Ascending aorta (tissue), 2 donors: ENCODE results near the gene SLC5A1. TPM values are rescaled to one million over a fixed set of nuclear protein-coding genes. Genes with fewer than 3 reads are reported as not detected.

Experiments used
- DNase-seq, 2 donors: peaks; one replicate each; pipeline ENCODE4 v3.0.0-alpha.2; 2019; ENCODE audit warnings: low spot score in 2 of 2
- H3K27ac ChIP-seq, 2 donors: fragments of 200-600 bp; sonication (generic); one replicate each; pipeline ENCODE4 v1.5.1; 2016 to 2017; ENCODE audit warnings: mild to moderate bottlenecking in 1 of 2
- H3K27me3 ChIP-seq: fragments of 200-600 bp; sonication (generic); one replicate; pipeline ENCODE4 v1.5.1; 2017
- H3K36me3 ChIP-seq, 2 donors: fragments of 200-600 bp; sonication (generic); one replicate each; pipeline ENCODE4 v1.5.1; 2016
- H3K4me1 ChIP-seq, 2 donors: fragments of 200-600 bp; sonication (generic); one replicate each; pipeline ENCODE4 v1.5.1; 2016 to 2017; ENCODE audit warnings: mild to moderate bottlenecking in 1 of 2
- H3K4me3 ChIP-seq, 2 donors: fragments of 200-600 bp; sonication (generic); one replicate each; pipeline ENCODE4 v1.5.1; 2016 to 2017; ENCODE audit warnings: mild to moderate bottlenecking in 1 of 2
- H3K9me3 ChIP-seq, 2 donors: fragments of 200-600 bp; sonication (generic); one replicate each; pipeline ENCODE4 v1.5.1; 2016
- CTCF ChIP-seq, 3 experiments: fragments of 200-600 bp in 2 of 3; fragments of 450-650 bp in 1 of 3; sonication (generic) in 2 of 3; IDR thresholded peaks; one replicate each; pipeline ENCODE4 v1.5.1; 2016 to 2019; ENCODE audit warnings: antibody characterized with exemption in 3 of 3, mild to moderate bottlenecking in 1 of 3, moderate library complexity in 1 of 3
- intact Hi-C: fragments of 100-400 bp; cut with DNase I; formaldehyde crosslinking; loops from one replicate; pipeline ENCODE4 v1.15.1; 2023
- total RNA-seq: library from RNA; depleted of rRNA; stranded (reverse); fragments of >200 nt; gene quantifications from one replicate; pipeline ENCODE4 v1.1.0, GENCODE V29; 2016

Gene SLC5A1
- not detected for total RNA-seq

DNA sequence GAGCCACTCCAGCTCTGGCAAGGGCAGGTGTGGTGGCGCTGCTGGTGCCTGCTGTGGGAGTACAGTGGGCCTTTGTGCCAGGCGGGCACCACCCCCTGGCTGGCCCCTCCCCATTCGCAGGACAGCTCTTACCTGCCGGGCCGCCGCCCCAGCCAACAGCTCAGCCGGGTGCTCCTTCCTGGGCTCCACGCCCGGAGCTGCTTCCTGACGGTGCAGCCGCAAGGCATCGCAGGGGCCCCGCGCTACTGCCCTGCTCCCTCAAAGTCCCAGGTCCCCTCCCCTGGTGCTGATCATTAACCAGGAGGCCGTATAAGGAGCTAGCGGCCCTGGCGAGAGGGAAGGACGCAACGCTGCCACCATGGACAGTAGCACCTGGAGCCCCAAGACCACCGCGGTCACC, at the start of gene SLC5A1:
TSS of gene SLC5A1 (plus strand) at position 338 of the 400 bp plus-strand sequence. CDS start at position 359, 21 bp downstream.
- no peaks in the 10 kb centered on the region for H3K36me3 ChIP-seq
- no peaks in the 10 kb centered on the region for H3K9me3 ChIP-seq
- H3K4me1 ChIP-seq: no peaks in the 10 kb centered on the region
- no peak within 1 kb of the TSS for H3K4me3 ChIP-seq
- intact Hi-C loops: no loop called here
- no peak within 1 kb of the TSS for H3K27ac ChIP-seq
- TF ChIP-seq CTCF (IDR thresholded peaks at IDR 0.05): no peak
- no peaks in the 10 kb centered on the region for H3K27me3 ChIP-seq
- DNase-seq: no peak

GRCh38 chr22:31995046-31995445, 48.0 kb upstream of the SLC5A1 start:
- no peak for TF ChIP-seq CTCF (IDR thresholded peaks at IDR 0.05)
- H3K27me3 ChIP-seq: no peaks in the 10 kb centered on the region
- H3K9me3 ChIP-seq: no peaks in the 10 kb centered on the region
- no peaks in the 10 kb centered on the region for H3K36me3 ChIP-seq
- DNase-seq: no peak
- intact Hi-C loops: no loop called here
- no peak overlapping the region for H3K27ac ChIP-seq
- H3K4me3 ChIP-seq: no peak overlapping the region
- no peaks in the 10 kb centered on the region for H3K4me1 ChIP-seq

- no peak for TF ChIP-seq CTCF (IDR thresholded peaks at IDR 0.05)
- intact Hi-C loops: no loop called here
- DNase-seq: no peak
- H3K4me3 ChIP-seq: no peak overlapping the region
- H3K9me3 ChIP-seq: no peaks in the 10 kb centered on the region
- no peaks in the 10 kb centered on the region for H3K36me3 ChIP-seq
- H3K4me1 ChIP-seq: no peaks in the 10 kb centered on the region
- no peak overlapping the region for H3K27ac ChIP-seq
- no peaks in the 10 kb centered on the region for H3K27me3 ChIP-seq
Observed at GRCh38 chr22:31995807-31996206, 47.3 kb upstream of the SLC5A1 start.

DNA sequence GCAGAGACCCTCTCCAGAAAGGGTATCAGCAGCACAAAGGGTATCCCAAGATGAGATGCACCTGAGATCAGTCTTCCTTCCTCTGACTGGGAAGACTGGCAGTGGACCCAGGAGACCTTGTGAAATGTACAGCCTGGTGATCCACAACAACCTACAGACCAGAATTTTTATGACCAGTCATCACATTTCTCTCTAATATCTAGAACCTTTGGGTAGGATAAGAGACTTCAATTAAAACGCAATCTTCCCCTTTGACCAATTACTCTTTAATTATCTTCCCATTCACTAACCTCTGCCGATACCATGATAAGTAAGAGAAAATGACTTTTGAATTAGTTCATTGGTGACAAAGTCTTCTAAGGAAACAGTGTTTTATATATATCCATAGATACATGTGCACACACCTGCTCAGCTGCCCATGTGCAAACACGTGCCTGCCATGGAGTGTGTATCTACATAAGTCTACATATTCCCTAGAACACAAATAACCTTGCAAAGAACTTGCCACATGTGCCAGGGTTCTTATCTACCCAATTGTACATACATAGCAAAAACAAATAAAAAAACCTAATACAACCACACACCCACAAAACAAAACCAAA, 44.2 kb upstream of the SLC5A1 start:
- no peak overlapping the region for H3K4me3 ChIP-seq
- no peaks in the 10 kb centered on the region for H3K27me3 ChIP-seq
- no peaks in the 10 kb centered on the region for H3K9me3 ChIP-seq
- no peak for TF ChIP-seq CTCF (IDR thresholded peaks at IDR 0.05)
- no peaks in the 10 kb centered on the region for H3K36me3 ChIP-seq
- H3K27ac ChIP-seq: no peak overlapping the region
- intact Hi-C loops: no loop called here
- DNase-seq: no peak
- H3K4me1 ChIP-seq: no peaks in the 10 kb centered on the region

DNA sequence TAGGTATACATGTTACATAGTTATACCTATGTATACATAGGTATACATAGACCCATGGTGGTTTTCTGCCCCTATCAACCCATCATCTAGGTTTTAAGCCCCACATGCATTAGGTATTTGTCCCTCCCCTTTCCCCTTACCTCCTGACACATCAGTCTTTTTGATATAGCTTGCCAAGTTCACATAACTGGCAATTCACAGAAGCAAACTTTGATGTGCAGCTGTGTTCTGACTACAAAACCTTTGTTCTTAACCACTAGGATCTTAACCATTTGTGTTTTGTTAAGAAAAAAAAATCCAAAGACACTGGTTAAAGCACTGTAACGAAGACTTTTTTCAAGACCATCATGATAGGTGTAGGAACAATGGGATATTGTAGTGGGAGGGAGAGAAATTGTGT, 42.9 kb upstream of the SLC5A1 start:
- TF ChIP-seq CTCF (IDR thresholded peaks at IDR 0.05): no peak
- no peak for DNase-seq
- H3K4me3 ChIP-seq: no peak overlapping the region
- H3K4me1 ChIP-seq: no peaks in the 10 kb centered on the region
- intact Hi-C loops: no loop called here
- no peaks in the 10 kb centered on the region for H3K9me3 ChIP-seq
- H3K27me3 ChIP-seq: no peaks in the 10 kb centered on the region
- no peaks in the 10 kb centered on the region for H3K36me3 ChIP-seq
- H3K27ac ChIP-seq: no peak overlapping the region

DNA sequence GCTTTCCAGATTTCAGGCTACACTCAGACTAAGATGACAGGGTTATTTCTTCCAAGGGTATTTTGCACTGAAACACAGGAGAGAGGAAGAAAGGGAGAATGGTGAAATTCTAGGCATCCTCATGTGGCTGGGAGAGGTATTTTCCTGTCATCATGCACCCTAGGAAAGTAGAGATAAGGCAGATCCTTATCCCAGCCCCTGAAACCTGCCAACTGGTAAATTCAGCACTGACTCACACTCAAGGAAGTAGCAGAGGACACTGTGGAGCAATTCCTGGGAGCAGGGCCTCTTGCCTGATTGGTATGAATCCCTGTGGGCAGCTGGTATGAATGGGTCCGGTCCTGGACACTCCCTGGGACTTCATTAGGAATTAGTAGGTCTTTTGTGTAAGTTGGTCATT, 37.6 kb upstream of the SLC5A1 start:
- Histone ChIP-seq H3K4me1 (no peaks in the 10 kb centered on the region), H3K9me3 (no peaks in the 10 kb centered on the region), H3K4me3 (no peak overlapping the region), H3K27ac (no peak overlapping the region), H3K36me3 (no peaks in the 10 kb centered on the region), H3K27me3 (no peaks in the 10 kb centered on the region)
- intact Hi-C loops: no loop called here
- TF ChIP-seq CTCF (IDR thresholded peaks at IDR 0.05): no peak
- DNase-seq: no peak
